PC-3 (cell line): Measurements from ENCODE around the gene STX18. TPM values are rescaled to one million over a fixed set of nuclear protein-coding genes. Genes with fewer than 3 reads are reported as not detected.

Source experiments
- ATAC-seq: fragments of 200-7000 bp; cut with Tn5 transposase; 2 replicates; pipeline ENCODE4 v1.9.1; 2020; ENCODE audit warnings: mild to moderate bottlenecking, moderate library complexity
- BruUV-seq: library from RNA; stranded (reverse); fragments of 400-500 nt; replicated peaks from 2 replicates; lab custom pipeline; 2021; lab: Mats Ljungman, UMichigan
- CTCF ChIA-PET: fragments of 300-600 bp; sonication (Branson Sonifier 250); formaldehyde crosslinking; loops from one replicate; lab custom pipeline; 2022; ENCODE audit warnings: antibody characterized with exemption; lab: Charles Lee
- POLR2A ChIA-PET: fragments of 300-600 bp; sonication (Branson Sonifier 250); formaldehyde crosslinking; loops from one replicate; lab custom pipeline; 2022; ENCODE audit warnings: antibody characterized with exemption; ENCODE audit not compliant: unreplicated experiment; lab: Charles Lee
- DNase-seq: peaks from one replicate; pipeline ENCODE4 v3.0.0-alpha.2; 2015
- H2AFZ ChIP-seq: fragments of 300-600 bp; sonication (generic); 2 replicates; pipeline ENCODE4 v1.6.0; 2016; ENCODE audit warnings: antibody characterized with exemption, low read length
- H3F3A ChIP-seq: fragments of 300-600 bp; sonication (generic); one replicate; pipeline ENCODE4 v1.6.0; 2017; ENCODE audit warnings: antibody characterized with exemption, low read length, control low read depth, mild to moderate bottlenecking; ENCODE audit not compliant: unreplicated experiment
- H3K27ac ChIP-seq: fragments of 300-600 bp; sonication (generic); 2 replicates; pipeline ENCODE4 v1.5.1; 2016; ENCODE audit warnings: mild to moderate bottlenecking, low read length
- H3K27me3 ChIP-seq: fragments of 300-600 bp; sonication (generic); 2 replicates; pipeline ENCODE4 v1.6.1; 2016; ENCODE audit warnings: low read length, mixed read lengths
- H3K36me3 ChIP-seq: fragments of 300-600 bp; sonication (generic); 2 replicates; pipeline ENCODE4 v1.6.1; 2016; ENCODE audit warnings: low read depth, mixed run types, low read length, mixed read lengths
- H3K4me1 ChIP-seq: fragments of 300-600 bp; sonication (generic); 2 replicates; pipeline ENCODE4 v1.5.1; 2016; ENCODE audit warnings: low read length; ENCODE audit not compliant: insufficient read depth
- H3K4me2 ChIP-seq: fragments of 300-600 bp; sonication (generic); 2 replicates; pipeline ENCODE4 v1.6.0; 2016; ENCODE audit warnings: low read length
- H3K4me3 ChIP-seq: fragments of 300-600 bp; sonication (generic); 2 replicates; pipeline ENCODE4 v1.5.1; 2016; ENCODE audit warnings: mild to moderate bottlenecking, low read length, mixed read lengths
- H3K79me2 ChIP-seq: fragments of 300-600 bp; sonication (generic); 2 replicates; pipeline ENCODE4 v1.6.1; 2017; ENCODE audit warnings: low read length, mixed read lengths
- H3K9ac ChIP-seq: fragments of 300-600 bp; sonication (generic); 2 replicates; pipeline ENCODE4 v1.6.0; 2016; ENCODE audit warnings: mild to moderate bottlenecking, low read length
- H3K9me2 ChIP-seq: fragments of 300-600 bp; sonication (generic); replicated peaks from 2 replicates; pipeline ENCODE4 v1.6.1; 2016; ENCODE audit warnings: mixed run types, low read length, mixed read lengths
- H3K9me3 ChIP-seq: fragments of 300-600 bp; sonication (generic); 2 replicates; pipeline ENCODE4 v1.6.1; 2016; ENCODE audit warnings: low read length, mixed read lengths
- H4K20me1 ChIP-seq: fragments of 300-600 bp; sonication (generic); 2 replicates; pipeline ENCODE4 v1.6.1; 2016; ENCODE audit warnings: low read length, mixed read lengths
- CTCF ChIP-seq: fragments of 300-600 bp; sonication (generic); conservative IDR thresholded peaks from 2 replicates; pipeline ENCODE4 v1.5.1; 2017; ENCODE audit warnings: antibody characterized with exemption, low read depth, mild to moderate bottlenecking, low read length
- EZH2 ChIP-seq: fragments of 300-600 bp; sonication (generic); IDR thresholded peaks from one replicate; pipeline ENCODE4 v1.6.1; 2017; ENCODE audit warnings: antibody characterized with exemption, mild to moderate bottlenecking, low read length; ENCODE audit not compliant: unreplicated experiment
- EZH2phosphoT487 ChIP-seq: fragments of 300-600 bp; sonication (generic); IDR thresholded peaks from 2 replicates; pipeline ENCODE4 v1.6.1; 2018; ENCODE audit warnings: mild to moderate bottlenecking, antibody characterized with exemption, low read length, borderline replicate concordance
- intact Hi-C: fragments of 100-400 bp; cut with micrococcal nuclease; formaldehyde crosslinking; loops from 2 replicates; pipeline ENCODE4 v1.9.0; 2023
- total RNA-seq: library from RNA; depleted of rRNA; stranded (reverse); fragments of >200 nt; gene quantifications from 2 replicates; pipeline ENCODE4 v1.2.3, GENCODE V29; 2014

The STX18 gene
- total RNA-seq, 1 experiment from 2014 or later, result 25.0 TPM

GRCh38 chr4:4509521-4509920, 32.3 kb downstream of the STX18 start:
- H3K9me2 ChIP-seq, result no peaks in the 10 kb centered on the region
- no peaks in the 10 kb centered on the region for H4K20me1 ChIP-seq
- BruUV-seq, result no TSS peak
- ATAC-seq (no peak), DNase-seq (no peak)
- no peaks in the 10 kb centered on the region for H3K36me3 ChIP-seq
- H3K4me1 ChIP-seq, result 0 out of 2 replicates have a peak, but pooled peaks cover 3% of the 10 kb centered on the region
- H3F3A ChIP-seq, result no peaks in the 10 kb centered on the region
- H3K9me3 ChIP-seq, result no peaks in the 10 kb centered on the region
- H3K9ac ChIP-seq, result no peak overlapping the region
- H3K4me2 ChIP-seq, result no peak overlapping the region
- no peak overlapping the region for H3K4me3 ChIP-seq
- TF ChIP-seq EZH2 (no peak), CTCF (no peak), EZH2phosphoT487 (no peak)
- peaks cover 9% of the 10 kb centered on the region; the same call in 1 of the 2 replicates for H3K79me2 ChIP-seq
- intact Hi-C loops, result no loop called here
- H3K27ac ChIP-seq, result no peak overlapping the region
- no peaks in the 10 kb centered on the region for H3K27me3 ChIP-seq
- no peak overlapping the region for H2AFZ ChIP-seq
- ChIA-PET POLR2A (no interaction called here), CTCF (no interaction called here)

- Histone ChIP-seq H3K9ac (no peak overlapping the region), H3F3A (no peaks in the 10 kb centered on the region), H3K27ac (no peak overlapping the region), H3K27me3 (no peaks in the 10 kb centered on the region), H3K79me2 (peaks cover 10% of the 10 kb centered on the region; the same call in 1 of the 2 replicates), H3K9me2 (no peaks in the 10 kb centered on the region), H2AFZ (no peak overlapping the region), H3K36me3 (no peaks in the 10 kb centered on the region), H3K4me3 (no peak overlapping the region), H3K9me3 (no peaks in the 10 kb centered on the region), H3K4me1 (0 out of 2 replicates have a peak, but pooled peaks cover 3% of the 10 kb centered on the region), H3K4me2 (no peak overlapping the region), H4K20me1 (no peaks in the 10 kb centered on the region)
- peak; percentile 62 for TF ChIP-seq CTCF
- TF ChIP-seq EZH2phosphoT487, result no peak
- TF ChIP-seq EZH2, result no peak
- no TSS peak for BruUV-seq
- CTCF ChIA-PET, result interaction anchor here (1.0 kb wide), 1 partner anchor 18 kb away, joined by 5 read pairs; no protein-coding TSS in a partner anchor
- intact Hi-C loops, result no loop called here
- peak; percentile 38; the same call in 1 of the 2 replicates for ATAC-seq
- POLR2A ChIA-PET, result no interaction called here
- peak; percentile 32 for DNase-seq
These were observed 33.9 kb downstream of the STX18 start for GRCh38 chr4:4507923-4508322.

- no peaks in the 10 kb centered on the region for H3K27me3 ChIP-seq
- DNase-seq (no peak), ATAC-seq (no peak)
- no peak overlapping the region for H3K4me2 ChIP-seq
- POLR2A ChIA-PET, result no interaction called here
- H3F3A ChIP-seq, result no peaks in the 10 kb centered on the region
- no peaks in the 10 kb centered on the region for H4K20me1 ChIP-seq
- H3K36me3 ChIP-seq, result no peaks in the 10 kb centered on the region
- intact Hi-C loops, result no loop called here
- TF ChIP-seq CTCF (no peak), EZH2 (no peak), EZH2phosphoT487 (no peak)
- peaks cover 11% of the 10 kb centered on the region; the same call in 1 of the 2 replicates for H3K79me2 ChIP-seq
- CTCF ChIA-PET, result interaction anchor here (1.0 kb wide), 1 partner anchor 18 kb away, joined by 5 read pairs; no protein-coding TSS in a partner anchor
- H3K4me3 ChIP-seq, result no peak overlapping the region
- no peak overlapping the region for H2AFZ ChIP-seq
- H3K4me1 ChIP-seq, result no peaks in the 10 kb centered on the region
- BruUV-seq, result no TSS peak
- H3K9ac ChIP-seq, result no peak overlapping the region
- H3K9me2 ChIP-seq, result no peaks in the 10 kb centered on the region
- H3K9me3 ChIP-seq, result no peaks in the 10 kb centered on the region
- H3K27ac ChIP-seq, result no peak overlapping the region
These were observed 34.4 kb downstream of the STX18 start for GRCh38 chr4:4507403-4507802.
